GM21786 (cell line): Measurements from ENCODE around the gene OXT.
A peak's percentile ranks its signal among the peaks of the same experiment; 100 is the strongest.
"Not testable (repeated sequence)": the region's sequence is repeated elsewhere in the genome, so short reads cannot be mapped to it uniquely, and the experiment has no call there.

Experiments used
- ATAC-seq: cut with Tn5 transposase; IDR thresholded peaks from one replicate; pipeline ENCODE4 v1.9.1; 2021; ENCODE audit not compliant: unreplicated experiment

Gene OXT

GRCh38 chr20:3047486-3048419 is 23.7 kb upstream of the OXT start:
- no peak for ATAC-seq

GRCh38 chr20:3051385-3052019 is 19.9 kb upstream of the OXT start:
- no peak for ATAC-seq

GRCh38 chr20:3059489-3059888 is 11.9 kb upstream of the OXT start:
- ATAC-seq = no peak

- not testable (repeated sequence) for ATAC-seq
These were observed 7.3 kb upstream of the OXT start for GRCh38 chr20:3064119-3064518.

GRCh38 chr20:3067139-3068014 is 4.0 kb upstream of the OXT start:
- peak; percentile 31 for ATAC-seq

GRCh38 chr20:3068075-3068474 is 3.3 kb upstream of the OXT start:
- peak; percentile 56 for ATAC-seq

- ATAC-seq = no peak
These were observed 2.2 kb upstream of the OXT start for GRCh38 chr20:3068986-3069900.

- no peak for ATAC-seq
These were observed 695 bp upstream of the OXT start for GRCh38 chr20:3070725-3071124.

- ATAC-seq = no peak
These were observed 182 bp upstream of the OXT start for GRCh38 chr20:3071266-3071609.

GRCh38 chr20:3072530-3073250 is 1.3 kb downstream of the OXT start:
- ATAC-seq = no peak

- ATAC-seq = not testable (repeated sequence)
These were observed 1.8 kb downstream of the OXT start for GRCh38 chr20:3073251-3073643.

GRCh38 chr20:3074812-3075211 is 3.4 kb downstream of the OXT start:
- no peak for ATAC-seq

GRCh38 chr20:3075315-3075714 is 3.9 kb downstream of the OXT start:
- not testable (repeated sequence) for ATAC-seq

- ATAC-seq = no peak
These were observed 6.3 kb downstream of the OXT start for GRCh38 chr20:3077618-3078134.

- ATAC-seq = no peak
These were observed 9.5 kb downstream of the OXT start for GRCh38 chr20:3080939-3081388.

GRCh38 chr20:3081641-3082040 is 10.2 kb downstream of the OXT start:
- no peak for ATAC-seq

GRCh38 chr20:3082306-3082951 is 11.0 kb downstream of the OXT start:
- no peak for ATAC-seq

GRCh38 chr20:3082955-3083952 is 11.8 kb downstream of the OXT start:
- no peak for ATAC-seq
